Measurements from ENCODE around the gene ARID5B.

DNA sequence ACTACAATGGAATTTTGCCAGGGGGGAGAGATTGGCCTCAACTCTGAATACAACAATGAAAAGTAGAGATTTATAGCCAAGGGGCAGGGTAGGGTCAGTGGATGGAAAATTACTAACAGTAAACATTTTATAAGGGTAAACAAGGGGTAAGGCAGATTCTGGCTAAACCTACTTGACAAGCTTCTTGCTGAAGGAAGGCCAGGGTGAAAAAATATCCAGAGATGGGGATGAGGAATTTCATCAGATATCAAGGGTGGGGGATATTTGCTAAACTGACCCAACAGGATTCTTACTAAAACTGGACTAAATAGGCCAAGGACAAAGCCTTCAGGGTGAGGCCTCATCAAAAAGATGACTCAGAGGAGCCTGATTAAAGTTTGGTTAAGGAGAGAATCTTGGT lies 210.8 kb downstream of the ARID5B start:
- TF ChIP-seq, protein P1, sequence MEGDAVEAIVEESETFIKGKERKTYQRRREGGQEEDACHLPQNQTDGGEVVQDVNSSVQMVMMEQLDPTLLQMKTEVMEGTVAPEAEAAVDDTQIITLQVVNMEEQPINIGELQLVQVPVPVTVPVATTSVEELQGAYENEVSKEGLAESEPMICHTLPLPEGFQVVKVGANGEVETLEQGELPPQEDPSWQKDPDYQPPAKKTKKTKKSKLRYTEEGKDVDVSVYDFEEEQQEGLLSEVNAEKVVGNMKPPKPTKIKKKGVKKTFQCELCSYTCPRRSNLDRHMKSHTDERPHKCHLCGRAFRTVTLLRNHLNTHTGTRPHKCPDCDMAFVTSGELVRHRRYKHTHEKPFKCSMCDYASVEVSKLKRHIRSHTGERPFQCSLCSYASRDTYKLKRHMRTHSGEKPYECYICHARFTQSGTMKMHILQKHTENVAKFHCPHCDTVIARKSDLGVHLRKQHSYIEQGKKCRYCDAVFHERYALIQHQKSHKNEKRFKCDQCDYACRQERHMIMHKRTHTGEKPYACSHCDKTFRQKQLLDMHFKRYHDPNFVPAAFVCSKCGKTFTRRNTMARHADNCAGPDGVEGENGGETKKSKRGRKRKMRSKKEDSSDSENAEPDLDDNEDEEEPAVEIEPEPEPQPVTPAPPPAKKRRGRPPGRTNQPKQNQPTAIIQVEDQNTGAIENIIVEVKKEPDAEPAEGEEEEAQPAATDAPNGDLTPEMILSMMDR (IDR thresholded peaks at IDR 0.05; ENCODE audit: borderline replicate concordance, extremely low read depth, low read length, poor library complexity, severe bottlenecking): no peak
- TF ChIP-seq EZH2 (IDR thresholded peaks at IDR 0.05; ENCODE audit: borderline replicate concordance, low read depth, low read length, severe bottlenecking): no peak
